NB4 (cell line): Measurements from ENCODE around the gene MAN2A2.

ENCODE experiments used
- POLR2A ChIP-seq: IDR thresholded peaks from 2 replicates; pipeline ENCODE4 v1.6.1; 2011; ENCODE audit warnings: mild to moderate bottlenecking; ENCODE audit not compliant: insufficient read length; ENCODE audit errors: extremely low read depth
- TF ChIP-seq, protein P1 (sequence below): IDR thresholded peaks from one replicate; pipeline ENCODE4 v1.5.1; 2012; ENCODE audit warnings: low read depth, low read length

DNA sequence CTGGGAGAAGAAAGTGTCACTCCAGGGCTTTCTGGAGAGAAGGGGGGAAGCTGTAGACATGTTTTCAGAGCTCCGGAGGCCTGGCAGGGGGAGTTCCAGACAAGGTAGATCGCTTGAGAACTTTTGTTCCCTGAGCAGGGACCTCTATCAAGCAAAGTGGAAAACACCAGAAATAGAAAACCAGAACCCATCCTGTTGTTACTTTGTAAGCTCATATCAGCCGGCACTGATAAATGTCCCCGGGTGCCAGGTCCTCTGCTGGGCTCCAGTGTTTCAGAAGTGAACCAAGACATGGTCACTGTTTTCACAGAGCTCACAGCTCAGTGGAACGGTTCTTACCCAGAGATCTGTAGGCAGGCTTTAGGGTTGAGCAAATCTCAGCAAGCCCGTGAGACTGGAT is 15.7 kb downstream of the MAN2A2 start:
- TF ChIP-seq, protein P1, sequence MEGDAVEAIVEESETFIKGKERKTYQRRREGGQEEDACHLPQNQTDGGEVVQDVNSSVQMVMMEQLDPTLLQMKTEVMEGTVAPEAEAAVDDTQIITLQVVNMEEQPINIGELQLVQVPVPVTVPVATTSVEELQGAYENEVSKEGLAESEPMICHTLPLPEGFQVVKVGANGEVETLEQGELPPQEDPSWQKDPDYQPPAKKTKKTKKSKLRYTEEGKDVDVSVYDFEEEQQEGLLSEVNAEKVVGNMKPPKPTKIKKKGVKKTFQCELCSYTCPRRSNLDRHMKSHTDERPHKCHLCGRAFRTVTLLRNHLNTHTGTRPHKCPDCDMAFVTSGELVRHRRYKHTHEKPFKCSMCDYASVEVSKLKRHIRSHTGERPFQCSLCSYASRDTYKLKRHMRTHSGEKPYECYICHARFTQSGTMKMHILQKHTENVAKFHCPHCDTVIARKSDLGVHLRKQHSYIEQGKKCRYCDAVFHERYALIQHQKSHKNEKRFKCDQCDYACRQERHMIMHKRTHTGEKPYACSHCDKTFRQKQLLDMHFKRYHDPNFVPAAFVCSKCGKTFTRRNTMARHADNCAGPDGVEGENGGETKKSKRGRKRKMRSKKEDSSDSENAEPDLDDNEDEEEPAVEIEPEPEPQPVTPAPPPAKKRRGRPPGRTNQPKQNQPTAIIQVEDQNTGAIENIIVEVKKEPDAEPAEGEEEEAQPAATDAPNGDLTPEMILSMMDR: no peak
- no peak for TF ChIP-seq POLR2A
